IPS-15b (cell line): Measurements from ENCODE around the gene IGF2.

Experiments used
- H3K27me3 ChIP-seq: one replicate; pipeline ENCODE4 v1.6.1; 2013; ENCODE audit warnings: low read length; ENCODE audit not compliant: control insufficient read depth, insufficient read depth
- H3K36me3 ChIP-seq: one replicate; pipeline ENCODE4 v1.6.1; 2013; ENCODE audit warnings: low read length; ENCODE audit not compliant: control insufficient read depth, insufficient read depth
- H3K4me1 ChIP-seq: one replicate; pipeline ENCODE4 v1.6.1; 2013; ENCODE audit warnings: mild to moderate bottlenecking, low read length; ENCODE audit not compliant: control insufficient read depth, insufficient read depth
- H3K4me3 ChIP-seq: one replicate; pipeline ENCODE4 v1.5.1; 2013; ENCODE audit warnings: low read depth, low read length
- H3K9ac ChIP-seq: one replicate; pipeline ENCODE4 v1.6.1; 2013; ENCODE audit warnings: low read depth, mild to moderate bottlenecking, low read length
- H3K9me3 ChIP-seq: one replicate; pipeline ENCODE4 v1.6.1; 2013; ENCODE audit warnings: mild to moderate bottlenecking, low read length; ENCODE audit not compliant: control insufficient read depth, insufficient read depth

Gene IGF2

GRCh38 chr11:2158296-2158737, 19.1 kb upstream of the IGF2 start:
- Histone ChIP-seq H3K36me3 (no peaks in the 10 kb centered on the region), H3K9me3 (no peaks in the 10 kb centered on the region), H3K27me3 (no peaks in the 10 kb centered on the region), H3K4me3 (no peak overlapping the region), H3K9ac (no peak overlapping the region), H3K4me1 (no peaks in the 10 kb centered on the region)

DNA sequence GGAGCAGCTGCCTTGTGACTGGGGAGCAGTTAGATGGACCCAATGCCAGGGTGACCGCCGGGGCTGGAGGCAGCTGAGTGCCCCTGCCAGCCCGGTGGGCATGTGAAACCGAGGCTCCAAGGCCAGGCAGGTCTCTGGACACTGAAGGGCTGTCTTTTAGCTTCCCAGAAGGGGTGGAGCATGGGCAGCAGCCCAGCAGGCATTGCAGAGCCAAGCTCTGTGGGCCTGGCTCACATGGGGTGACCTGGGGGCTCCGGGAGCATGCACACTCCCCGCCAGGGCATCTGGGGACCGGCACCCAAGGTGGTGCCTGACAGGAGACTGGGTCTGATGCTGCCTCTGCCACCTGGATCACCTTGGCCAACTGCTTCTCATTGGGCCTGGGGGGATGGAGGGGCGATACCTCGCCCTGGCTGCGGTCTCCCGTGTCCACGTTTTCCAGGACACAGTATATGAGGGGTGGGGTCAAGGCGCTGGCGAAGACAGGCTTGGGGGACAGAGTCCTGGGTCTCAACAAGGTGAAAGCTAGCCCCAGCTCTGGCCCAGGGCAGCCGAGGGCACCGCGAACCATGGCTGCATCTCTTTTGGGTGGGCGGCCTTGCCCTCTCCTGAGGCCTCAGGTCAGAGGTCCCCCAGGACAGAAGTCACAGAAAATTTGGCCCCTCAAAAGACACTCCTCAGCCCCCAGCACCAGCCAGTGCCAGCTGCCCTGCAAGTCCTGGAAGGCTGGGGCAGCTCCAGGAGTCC, 18.3 kb upstream of the IGF2 start:
- Histone ChIP-seq H3K9me3 (no peaks in the 10 kb centered on the region), H3K36me3 (no peaks in the 10 kb centered on the region), H3K9ac (no peak overlapping the region), H3K4me1 (no peaks in the 10 kb centered on the region), H3K27me3 (no peaks in the 10 kb centered on the region), H3K4me3 (no peak overlapping the region)

GRCh38 chr11:2156416-2157182, 17.4 kb upstream of the IGF2 start:
- Histone ChIP-seq H3K4me3 (no peak overlapping the region), H3K4me1 (no peaks in the 10 kb centered on the region)

GRCh38 chr11:2155511-2155910, 16.3 kb upstream of the IGF2 start:
- Histone ChIP-seq H3K36me3 (no peaks in the 10 kb centered on the region), H3K4me1 (peaks cover 2% of the 10 kb centered on the region), H3K27me3 (peaks cover 4% of the 10 kb centered on the region), H3K9ac (no peak overlapping the region), H3K4me3 (no peak overlapping the region), H3K9me3 (no peaks in the 10 kb centered on the region)

More at GRCh38 chr11:2156416-2157182, 17.4 kb upstream of the IGF2 start:
- peaks cover 3% of the 10 kb centered on the region for H3K27me3 ChIP-seq
- H3K9ac ChIP-seq, result no peak overlapping the region
- H3K36me3 ChIP-seq, result no peaks in the 10 kb centered on the region
- no peaks in the 10 kb centered on the region for H3K9me3 ChIP-seq

- Histone ChIP-seq H3K4me1 (peaks cover 2% of the 10 kb centered on the region), H3K36me3 (no peaks in the 10 kb centered on the region), H3K4me3 (no peak overlapping the region), H3K9ac (no peak overlapping the region), H3K9me3 (no peaks in the 10 kb centered on the region), H3K27me3 (peaks cover 6% of the 10 kb centered on the region)
These were observed 15.7 kb upstream of the IGF2 start for GRCh38 chr11:2154889-2155288.

DNA sequence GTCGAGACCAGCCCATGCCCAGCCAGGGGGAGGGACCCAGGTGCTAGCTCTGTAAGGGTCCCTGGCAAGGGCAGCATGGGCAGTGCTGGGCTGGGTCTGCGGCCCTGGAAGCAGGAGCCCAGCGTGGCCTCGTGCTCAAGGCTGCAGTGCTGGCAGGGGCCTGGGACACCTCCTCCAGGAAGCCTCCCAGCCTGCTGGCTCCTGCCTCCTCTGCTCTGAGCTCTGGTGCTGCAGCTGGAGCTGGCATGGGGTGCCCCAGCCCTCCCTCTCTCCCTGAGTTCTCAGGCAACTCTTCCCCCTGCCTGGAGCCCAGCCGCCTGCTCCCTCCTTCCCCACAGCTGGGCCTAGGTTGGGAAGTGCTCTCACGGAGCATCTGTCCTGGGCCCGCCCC, 15.0 kb upstream of the IGF2 start:
- peaks cover 2% of the 10 kb centered on the region for H3K4me1 ChIP-seq
- H3K27me3 ChIP-seq, result peaks cover 11% of the 10 kb centered on the region
- H3K9me3 ChIP-seq, result no peaks in the 10 kb centered on the region
- no peak overlapping the region for H3K9ac ChIP-seq
- H3K4me3 ChIP-seq, result no peak overlapping the region
- H3K36me3 ChIP-seq, result no peaks in the 10 kb centered on the region

- Histone ChIP-seq H3K27me3 (peaks cover 16% of the 10 kb centered on the region), H3K9me3 (no peaks in the 10 kb centered on the region), H3K9ac (no peak overlapping the region), H3K4me1 (peaks cover 2% of the 10 kb centered on the region), H3K36me3 (no peaks in the 10 kb centered on the region), H3K4me3 (no peak overlapping the region)
These were observed 14.5 kb upstream of the IGF2 start for GRCh38 chr11:2153581-2154194.

DNA sequence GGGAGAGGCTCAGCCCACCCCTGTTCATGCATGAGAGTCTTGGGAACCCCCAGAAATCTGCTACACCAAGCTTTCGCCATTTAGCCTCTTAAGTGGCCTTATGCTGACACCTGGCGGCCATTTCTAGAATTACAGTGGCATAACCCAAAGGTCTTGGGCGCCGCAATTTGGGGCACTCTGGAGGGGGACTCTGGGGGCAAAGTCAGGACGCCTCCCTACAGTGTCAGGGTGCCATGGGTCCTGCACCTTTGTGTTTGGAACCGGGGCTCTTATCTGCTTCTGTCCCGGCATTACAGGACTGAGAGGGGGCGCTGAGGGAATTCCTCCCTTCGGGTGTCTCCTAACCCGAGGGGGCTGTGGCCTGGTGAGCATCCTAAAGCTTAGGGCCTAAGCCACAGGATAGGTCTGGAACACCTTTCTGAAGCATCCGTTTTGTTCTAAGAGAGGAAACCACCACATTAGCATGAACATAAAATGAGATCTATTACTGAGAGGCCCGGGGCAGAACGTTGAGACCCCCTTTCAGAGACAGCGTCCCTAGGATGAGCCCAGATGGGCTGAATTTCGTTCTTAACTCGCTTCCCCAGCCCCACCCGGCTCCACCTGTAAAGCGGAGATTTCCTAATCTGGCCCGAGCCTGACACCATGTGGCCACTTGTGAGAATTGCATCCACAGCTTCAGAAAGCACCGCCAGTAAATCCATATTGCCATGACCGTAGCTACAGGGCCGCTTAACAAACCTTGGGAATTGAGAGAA, 12.5 kb upstream of the IGF2 start:
- Histone ChIP-seq H3K4me3 (peak overlapping the region; percentile 30), H3K9ac (no peak overlapping the region), H3K9me3 (no peaks in the 10 kb centered on the region), H3K4me1 (peaks cover 2% of the 10 kb centered on the region), H3K36me3 (no peaks in the 10 kb centered on the region), H3K27me3 (peaks cover 35% of the 10 kb centered on the region)

GRCh38 chr11:2149864-2150847, 11.0 kb upstream of the IGF2 start:
- Histone ChIP-seq H3K27me3 (peaks cover 51% of the 10 kb centered on the region), H3K9me3 (no peaks in the 10 kb centered on the region), H3K4me1 (peaks cover 2% of the 10 kb centered on the region), H3K36me3 (no peaks in the 10 kb centered on the region), H3K4me3 (no peak overlapping the region), H3K9ac (no peak overlapping the region)

DNA sequence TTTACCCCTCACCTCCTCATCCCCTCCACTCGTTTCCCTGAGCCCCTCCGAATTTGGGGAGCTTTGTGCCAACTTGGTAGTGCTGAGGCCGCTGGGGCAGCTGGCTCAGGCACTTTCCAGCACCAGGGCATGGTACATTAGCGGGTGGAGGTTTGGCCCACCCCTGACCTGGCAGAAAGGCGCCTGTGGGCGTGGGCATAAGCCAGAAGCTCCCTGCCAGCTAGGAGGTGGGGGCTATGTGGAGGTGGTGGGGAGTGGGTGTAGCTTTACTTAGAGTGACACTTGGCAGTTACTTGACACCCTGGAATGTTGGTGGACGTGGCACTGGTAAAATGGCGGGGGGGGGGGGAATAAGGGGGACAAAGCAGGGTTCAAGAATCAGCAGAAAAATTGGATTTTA, 10.3 kb upstream of the IGF2 start:
- Histone ChIP-seq H3K9ac (no peak overlapping the region), H3K36me3 (no peaks in the 10 kb centered on the region), H3K9me3 (no peaks in the 10 kb centered on the region), H3K4me1 (peaks cover 2% of the 10 kb centered on the region), H3K27me3 (peaks cover 58% of the 10 kb centered on the region), H3K4me3 (no peak overlapping the region)
